DND-41 (cell line): ENCODE results near the gene TRIM41.

Source experiments
- EZH2 ChIP-seq: IDR thresholded peaks from 3 replicates; pipeline ENCODE4 v1.6.1; 2012; ENCODE audit warnings: borderline replicate concordance, low read depth, mild to moderate bottlenecking, moderate library complexity, low read length, inconsistent platforms; ENCODE audit not compliant: severe bottlenecking
- TF ChIP-seq, protein P1 (sequence below): IDR thresholded peaks from 2 replicates; pipeline ENCODE4 v1.5.1; 2012; ENCODE audit warnings: borderline replicate concordance, low read length, moderate library complexity, mild to moderate bottlenecking; ENCODE audit not compliant: poor library complexity, severe bottlenecking; ENCODE audit errors: extremely low read depth

DNA sequence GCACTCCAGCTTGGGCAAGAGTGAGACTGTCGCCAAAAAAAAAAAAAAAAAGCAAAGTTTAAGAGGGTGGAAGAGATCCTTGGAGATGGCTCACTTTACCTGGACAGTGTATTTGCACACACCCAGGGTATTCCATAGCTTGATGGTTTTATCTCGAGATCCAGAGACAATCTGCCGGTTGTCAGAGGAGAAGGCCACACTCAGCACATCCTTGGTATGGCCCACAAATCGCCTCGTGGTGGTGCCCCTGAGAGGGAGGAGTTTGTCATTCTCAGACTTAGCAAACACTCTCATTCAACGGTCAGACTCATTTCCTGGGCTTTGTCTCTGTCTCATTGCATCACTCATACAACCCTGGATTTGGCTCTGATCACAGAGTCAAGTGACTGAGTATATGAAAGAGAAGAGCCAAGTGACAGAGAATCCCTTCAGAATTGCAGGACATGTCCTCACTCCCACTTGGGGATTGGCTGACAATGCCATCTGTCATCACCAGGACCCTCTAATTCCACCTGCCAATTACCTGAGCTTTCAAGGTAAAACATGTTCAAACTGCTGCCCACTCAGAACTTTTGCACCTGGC lies 18.4 kb downstream of the TRIM41 start:
- TF ChIP-seq, protein P1, sequence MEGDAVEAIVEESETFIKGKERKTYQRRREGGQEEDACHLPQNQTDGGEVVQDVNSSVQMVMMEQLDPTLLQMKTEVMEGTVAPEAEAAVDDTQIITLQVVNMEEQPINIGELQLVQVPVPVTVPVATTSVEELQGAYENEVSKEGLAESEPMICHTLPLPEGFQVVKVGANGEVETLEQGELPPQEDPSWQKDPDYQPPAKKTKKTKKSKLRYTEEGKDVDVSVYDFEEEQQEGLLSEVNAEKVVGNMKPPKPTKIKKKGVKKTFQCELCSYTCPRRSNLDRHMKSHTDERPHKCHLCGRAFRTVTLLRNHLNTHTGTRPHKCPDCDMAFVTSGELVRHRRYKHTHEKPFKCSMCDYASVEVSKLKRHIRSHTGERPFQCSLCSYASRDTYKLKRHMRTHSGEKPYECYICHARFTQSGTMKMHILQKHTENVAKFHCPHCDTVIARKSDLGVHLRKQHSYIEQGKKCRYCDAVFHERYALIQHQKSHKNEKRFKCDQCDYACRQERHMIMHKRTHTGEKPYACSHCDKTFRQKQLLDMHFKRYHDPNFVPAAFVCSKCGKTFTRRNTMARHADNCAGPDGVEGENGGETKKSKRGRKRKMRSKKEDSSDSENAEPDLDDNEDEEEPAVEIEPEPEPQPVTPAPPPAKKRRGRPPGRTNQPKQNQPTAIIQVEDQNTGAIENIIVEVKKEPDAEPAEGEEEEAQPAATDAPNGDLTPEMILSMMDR = no peak
- no peak for TF ChIP-seq EZH2
